CD4-positive, alpha-beta T cell treated with Interleukin-21 for 1 hour (primary cell): ENCODE results near the gene REXO4.
A peak's percentile ranks its signal among the peaks of the same experiment; 100 is the strongest.

Experiments
- DNase-seq: peaks from one replicate; pipeline ENCODE4 v3.0.0-alpha.2; 2020

The REXO4 gene

GRCh38 chr9:133449760-133450159 is 31.9 kb upstream of the REXO4 start:
- no peak for DNase-seq

- DNase-seq = no peak
Observed at GRCh38 chr9:133448487-133448972, 30.7 kb upstream of the REXO4 start.

GRCh38 chr9:133445293-133445969 is 27.6 kb upstream of the REXO4 start:
- no peak for DNase-seq

DNA sequence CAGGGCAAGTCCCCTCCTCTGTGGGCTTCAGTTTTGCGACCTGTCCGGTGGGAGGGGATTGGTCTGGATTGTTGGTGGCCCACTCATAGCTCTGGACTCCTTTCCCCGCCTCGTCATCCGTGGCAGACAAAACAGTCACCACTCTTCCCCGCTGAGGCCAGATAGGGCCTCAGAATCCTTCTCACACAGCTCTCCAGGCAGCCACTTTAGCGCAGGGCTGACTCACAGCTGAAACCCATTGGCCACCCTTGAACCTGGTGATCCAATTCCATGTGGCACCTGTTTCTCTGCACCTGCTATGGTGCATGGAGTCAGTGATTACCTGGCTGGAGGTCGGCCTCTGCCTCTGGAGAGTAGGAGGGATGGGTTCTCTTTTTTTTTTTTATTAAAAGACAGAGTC is 26.2 kb upstream of the REXO4 start:
- no peak for DNase-seq

GRCh38 chr9:133443248-133443647 is 25.4 kb upstream of the REXO4 start:
- no peak for DNase-seq

DNA sequence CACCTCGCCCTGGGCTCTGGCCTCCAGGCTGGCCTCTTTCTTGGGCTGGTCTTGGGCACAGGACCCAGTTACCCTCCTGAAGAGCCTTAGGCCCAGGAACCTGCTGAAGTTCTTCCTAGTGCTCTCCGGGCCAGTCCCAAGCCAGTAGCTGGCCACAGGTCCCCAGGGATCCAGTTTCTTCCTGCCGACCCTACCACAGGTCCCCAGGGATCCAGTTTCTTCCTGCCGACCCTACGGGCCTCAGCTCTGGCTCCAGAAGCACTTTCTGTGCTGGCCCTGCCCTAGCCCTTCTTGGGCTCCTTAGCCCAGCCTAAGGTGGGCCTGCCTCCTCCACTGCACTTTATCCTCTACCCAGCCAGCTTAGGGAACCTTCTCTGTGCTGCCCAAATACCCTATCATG is 23.8 kb upstream of the REXO4 start:
- no peak for DNase-seq

DNA sequence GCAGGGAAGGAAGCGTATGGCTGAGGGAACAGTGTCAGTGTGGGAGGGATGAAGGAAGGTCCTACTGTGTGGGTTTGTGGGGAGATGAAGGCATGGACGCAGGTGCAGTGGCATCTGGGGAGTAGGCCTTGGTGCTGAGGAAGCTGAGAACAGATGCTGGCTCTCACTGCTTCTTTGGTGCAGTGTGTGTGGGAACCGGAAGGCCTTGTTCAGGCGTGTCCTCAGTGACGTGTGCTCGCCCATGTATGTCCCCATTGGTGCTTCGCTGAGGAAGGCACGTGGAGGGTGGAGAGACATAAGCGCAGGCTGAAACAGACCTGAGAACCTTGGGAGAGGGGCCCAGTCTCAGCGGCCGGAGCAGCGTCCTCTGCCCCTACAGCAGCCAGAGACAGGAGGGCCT is 23.1 kb upstream of the REXO4 start:
- DNase-seq = no peak

- no peak for DNase-seq
Observed at GRCh38 chr9:133439337-133439736, 21.5 kb upstream of the REXO4 start.

GRCh38 chr9:133437753-133438531 is 20.1 kb upstream of the REXO4 start:
- DNase-seq = no peak

DNA sequence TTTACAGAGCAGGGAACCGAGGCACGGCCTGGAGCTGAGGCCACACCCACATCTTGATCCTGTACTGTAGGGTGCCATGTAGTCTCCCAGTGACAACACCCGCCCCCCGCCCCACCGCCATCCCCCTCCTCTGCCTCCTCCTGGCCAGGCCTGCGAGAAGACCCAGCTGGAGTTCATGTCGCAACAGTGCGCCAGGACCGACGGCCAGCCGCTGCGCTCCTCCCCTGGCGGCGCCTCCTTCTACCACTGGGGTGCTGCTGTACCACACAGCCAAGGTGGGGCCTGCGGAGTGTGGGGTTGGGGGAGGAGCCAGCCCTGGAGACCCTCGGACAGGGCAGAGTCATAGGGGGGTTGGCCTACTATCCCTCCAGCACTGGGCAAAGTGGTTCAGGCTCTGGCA is 18.9 kb upstream of the REXO4 start:
- DNase-seq = no peak

GRCh38 chr9:133433351-133433843 is 15.6 kb upstream of the REXO4 start:
- DNase-seq = no peak

GRCh38 chr9:133430244-133430643 is 12.4 kb upstream of the REXO4 start:
- DNase-seq = no peak

DNA sequence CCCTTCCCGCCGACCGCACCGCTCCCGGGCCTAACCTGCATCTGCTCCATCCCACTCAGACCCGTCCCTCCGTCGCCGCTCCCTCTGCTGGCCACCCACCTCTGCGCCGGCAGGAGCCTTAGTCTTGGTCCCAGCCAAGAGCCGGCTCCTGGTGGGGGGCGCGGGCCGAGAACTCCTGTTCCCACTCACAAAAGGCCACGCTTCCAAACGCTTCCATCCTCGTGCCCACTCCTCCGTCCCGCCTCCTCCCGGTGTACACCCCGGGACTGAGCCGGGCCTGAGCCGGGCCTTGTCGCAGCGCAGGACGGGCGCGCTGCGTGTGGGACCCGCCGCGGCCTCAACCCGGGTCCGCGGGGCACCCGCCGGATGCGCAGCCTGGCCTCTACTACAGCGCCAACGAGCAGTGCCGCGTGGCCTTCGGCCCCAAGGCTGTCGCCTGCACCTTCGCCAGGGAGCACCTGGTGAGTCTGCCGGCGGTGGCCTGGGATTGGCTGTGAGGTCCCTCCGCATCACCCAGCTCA is 11.9 kb upstream of the REXO4 start:
- no peak for DNase-seq

DNA sequence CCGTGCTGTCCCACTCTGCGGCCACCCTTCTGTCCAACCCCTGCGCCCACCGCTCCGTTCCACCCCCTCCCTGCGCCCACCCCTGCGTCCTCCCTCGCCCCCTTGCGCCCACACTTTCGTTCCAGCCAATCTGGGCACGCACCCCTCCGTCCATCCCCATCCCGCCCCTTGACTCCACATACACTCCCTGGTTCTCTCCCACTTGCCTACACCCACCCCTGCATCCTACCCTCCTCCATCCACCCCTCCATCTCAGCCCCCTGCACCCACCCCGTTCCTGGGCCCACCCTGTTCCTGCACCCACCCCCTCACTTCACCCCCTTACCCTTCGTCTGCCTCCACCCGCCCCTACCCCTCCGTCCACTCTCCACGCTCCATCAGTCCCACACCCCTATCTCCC is 11.4 kb upstream of the REXO4 start:
- no peak for DNase-seq

DNA sequence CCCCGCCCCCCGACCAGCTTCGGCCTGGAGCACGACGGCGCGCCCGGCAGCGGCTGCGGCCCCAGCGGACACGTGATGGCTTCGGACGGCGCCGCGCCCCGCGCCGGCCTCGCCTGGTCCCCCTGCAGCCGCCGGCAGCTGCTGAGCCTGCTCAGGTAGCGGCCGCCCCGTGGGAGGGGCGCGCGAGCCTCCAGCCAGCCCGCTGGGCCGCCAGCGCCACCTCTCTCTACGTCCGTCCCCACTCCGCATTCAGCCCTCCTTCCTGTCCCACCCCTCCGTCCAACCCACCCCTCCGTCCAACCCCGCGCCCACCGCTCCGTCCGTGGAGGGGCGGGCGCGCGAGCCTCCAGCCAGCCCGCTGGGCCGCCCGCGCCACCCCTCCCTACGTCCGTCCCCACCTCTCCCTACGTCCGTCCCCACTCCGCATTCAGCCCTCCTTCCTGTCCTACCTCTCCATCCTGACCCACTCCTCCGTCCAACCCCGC is 10.8 kb upstream of the REXO4 start:
- no peak for DNase-seq

DNA sequence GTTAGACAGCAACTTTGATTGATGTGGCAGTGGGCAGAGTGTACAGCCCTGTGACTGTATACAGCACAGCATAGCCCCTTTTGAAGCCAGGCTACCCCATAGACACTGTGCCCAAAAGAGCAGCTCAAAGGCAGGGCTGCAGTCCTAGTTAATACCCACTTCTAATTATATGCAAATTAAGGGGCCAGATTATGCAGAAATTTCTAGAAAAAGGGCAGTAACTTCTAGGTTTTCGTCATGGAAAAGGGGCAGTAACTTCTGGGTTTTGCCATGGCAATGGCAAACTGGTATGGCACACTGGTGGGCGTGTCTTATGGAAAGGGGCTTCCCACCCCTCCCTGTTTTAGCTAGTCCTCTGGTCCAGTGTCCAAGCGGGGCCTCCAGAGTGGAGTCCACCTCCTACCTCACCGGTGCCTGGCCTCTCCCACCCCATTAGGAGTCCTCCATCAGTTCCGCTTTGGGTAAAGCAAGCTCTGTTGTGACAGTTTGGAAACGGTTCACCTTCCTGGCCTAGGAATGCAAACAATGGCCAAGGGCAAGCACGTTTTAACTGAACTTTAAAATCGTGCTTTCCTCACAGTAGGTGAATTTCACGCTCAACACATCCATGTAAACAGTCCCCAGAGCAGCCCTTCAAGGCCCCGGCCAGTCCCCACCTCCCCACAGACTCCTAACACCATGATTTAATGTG is 10.0 kb upstream of the REXO4 start:
- DNase-seq = no peak

GRCh38 chr9:133426011-133426410 is 8.2 kb upstream of the REXO4 start:
- no peak for DNase-seq

GRCh38 chr9:133425049-133425632 is 7.3 kb upstream of the REXO4 start:
- no peak for DNase-seq

DNA sequence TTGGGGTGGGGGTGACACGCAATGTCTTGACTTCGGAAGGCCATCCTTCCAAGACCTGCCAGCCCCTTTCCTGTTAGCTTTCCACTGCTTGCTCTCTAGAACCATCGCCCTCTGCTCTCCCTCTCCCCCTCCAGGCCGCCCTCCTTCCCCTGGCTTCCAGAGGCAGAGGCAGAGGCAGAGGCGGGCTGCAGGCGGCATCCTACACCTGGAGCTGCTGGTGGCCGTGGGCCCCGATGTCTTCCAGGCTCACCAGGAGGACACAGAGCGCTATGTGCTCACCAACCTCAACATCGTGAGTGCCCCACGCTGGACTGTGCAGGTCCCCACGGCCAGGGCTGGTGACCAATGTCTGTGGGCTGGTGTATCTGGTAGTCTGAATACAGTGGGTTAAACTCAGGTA is 6.4 kb upstream of the REXO4 start:
- DNase-seq = no peak

- DNase-seq = no peak
Observed at GRCh38 chr9:133423216-133423615, 5.4 kb upstream of the REXO4 start.

DNA sequence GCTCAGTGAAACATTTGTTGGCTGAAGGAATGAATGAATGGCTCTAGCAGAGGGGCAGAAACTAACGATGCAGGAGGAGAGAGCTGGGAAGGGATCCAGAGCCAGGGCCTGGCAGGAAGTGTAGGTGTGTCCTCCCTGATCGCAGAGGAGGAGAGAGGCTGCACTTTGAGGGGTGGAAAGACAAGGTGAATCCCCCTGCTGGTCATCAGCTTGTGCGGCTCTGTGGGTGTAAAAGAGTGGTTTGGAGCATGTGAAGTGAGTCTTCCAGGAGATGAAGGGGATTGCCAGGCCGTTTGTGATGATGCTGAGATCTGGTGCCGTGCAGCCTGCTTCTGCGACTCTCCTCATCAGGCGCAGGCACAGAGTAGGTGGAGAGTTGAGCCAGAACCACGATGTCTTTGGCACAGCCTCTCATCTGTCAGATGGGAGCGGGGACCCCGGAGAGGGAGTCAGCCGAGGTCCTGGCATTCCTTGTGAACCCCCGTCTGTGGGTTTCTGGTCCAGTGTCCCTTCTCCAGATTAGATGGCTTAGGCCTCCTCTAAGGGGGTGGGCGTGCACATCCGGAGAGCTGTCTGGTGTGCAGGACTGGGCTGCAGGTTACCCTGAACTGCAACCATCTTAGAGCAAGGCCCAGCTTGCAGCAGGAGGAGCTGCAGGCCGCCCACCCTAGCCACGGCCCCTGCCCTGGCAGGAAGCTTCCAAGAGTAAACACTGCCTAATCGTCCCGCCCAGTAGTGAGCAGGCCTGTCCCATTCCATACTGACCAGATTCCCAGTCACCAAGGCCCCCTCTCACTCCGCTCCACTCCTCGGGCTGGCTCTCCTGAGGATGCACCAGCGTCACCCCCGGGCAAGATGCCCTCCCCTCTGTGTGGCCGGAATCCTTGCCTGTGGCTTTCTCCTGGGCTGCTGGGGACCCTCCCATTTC is 4.1 kb upstream of the REXO4 start, which contains the start of gene ADAMTS13:
Gene ADAMTS13 (plus strand): TSS at position 753 of the 928 bp plus-strand sequence. CDS start 77 bp downstream, at position 830.
- DNase-seq = peak; percentile 23
